Hematopoietic multipotent progenitor cell treated with erythropoietin and hydrocortisone succinate and interleukin-3 and kit ligand, for 6 days (in vitro differentiated cells): ENCODE results near the gene POMT2.
A peak's percentile ranks its signal among the peaks of the same experiment; 100 is the strongest.
"Not testable (repeated sequence)": the region's sequence is repeated elsewhere in the genome, so short reads cannot be mapped to it uniquely, and the experiment has no call there.

Source experiments
- DNase-seq: peaks from one replicate; pipeline ENCODE4 v3.0.0-alpha.2; 2015

POMT2 gene

DNA sequence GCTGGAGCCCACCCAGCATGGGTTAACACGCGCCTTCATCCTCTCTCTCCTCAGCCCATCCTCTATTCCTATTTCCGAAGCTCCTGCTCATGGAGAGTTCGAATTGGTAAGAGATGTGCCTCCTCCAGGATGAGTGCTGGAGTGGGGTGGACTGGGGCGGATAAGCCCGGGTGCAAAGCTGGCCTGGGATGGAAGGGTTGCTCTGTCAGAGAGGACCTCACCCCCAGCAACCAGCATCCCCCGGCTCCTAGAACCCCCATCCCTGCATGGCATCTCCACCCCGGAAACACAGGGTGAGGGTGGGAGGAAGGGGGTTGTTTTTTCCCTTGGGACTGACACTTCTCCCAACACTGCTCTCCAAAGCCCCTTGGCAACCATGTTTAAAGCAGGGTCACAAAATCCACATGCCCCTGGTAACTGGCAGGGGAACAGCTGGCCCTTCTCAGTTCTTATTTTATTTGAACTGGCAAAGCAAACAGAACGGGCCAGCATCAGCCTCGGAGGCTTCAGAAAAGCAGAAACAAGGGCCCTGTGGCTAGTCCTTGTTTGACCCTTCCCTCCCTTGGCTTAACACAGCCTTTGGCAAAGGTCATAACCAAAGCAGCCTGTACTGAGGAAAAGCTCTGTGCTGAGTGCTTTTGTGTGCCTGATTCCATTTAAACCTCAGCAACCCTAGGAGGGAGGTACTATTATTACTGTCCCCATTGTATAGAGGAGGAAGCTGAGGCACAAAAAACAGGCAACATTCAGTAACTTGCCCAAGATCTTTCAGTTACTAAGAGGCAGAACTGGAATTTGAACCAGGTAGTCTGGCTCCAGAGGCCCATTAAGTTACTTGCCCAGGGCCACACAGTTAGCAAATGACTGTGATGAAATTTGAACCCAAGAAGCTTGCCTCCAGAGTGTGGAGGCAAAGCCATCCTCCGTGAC lies 4.4 kb upstream of the POMT2 start:
- no peak for DNase-seq

- DNase-seq = no peak
These were observed 3.6 kb upstream of the POMT2 start for GRCh38 chr14:77324289-77324688.

- DNase-seq = no peak
These were observed 2.9 kb upstream of the POMT2 start for GRCh38 chr14:77323571-77323970.

- no peak for DNase-seq
These were observed 2.3 kb upstream of the POMT2 start for GRCh38 chr14:77322951-77323350.

DNA sequence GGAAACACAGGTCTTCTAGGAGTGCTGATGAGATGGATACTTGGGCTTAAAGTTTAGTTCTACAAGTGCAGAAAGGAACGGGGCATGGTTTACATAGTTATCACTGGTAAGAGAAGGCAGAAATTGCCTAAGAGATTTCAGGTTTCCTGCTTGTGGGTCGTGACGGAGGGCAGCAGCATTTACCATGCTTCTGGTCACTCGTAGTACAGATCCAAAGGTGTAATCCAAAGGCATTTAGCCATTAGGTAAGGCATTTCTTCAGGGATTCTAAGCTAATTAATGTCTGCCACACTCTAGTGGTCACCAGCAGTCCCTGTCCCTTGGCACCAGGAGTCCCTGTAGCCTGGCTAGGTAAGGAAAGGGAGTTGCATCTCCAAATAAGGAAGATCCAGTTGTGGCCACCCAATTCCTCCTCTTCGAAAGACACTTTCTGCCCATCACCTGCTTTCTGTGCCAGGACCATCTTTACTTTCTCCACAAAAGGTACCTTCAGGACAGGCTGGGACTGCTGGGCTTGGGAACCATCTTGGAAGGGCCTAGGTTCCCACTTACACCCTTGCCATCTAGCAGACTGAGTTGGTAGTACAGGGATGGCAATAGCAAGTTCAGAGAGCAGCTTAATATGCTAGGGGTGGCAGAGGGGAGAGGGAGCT lies 1.7 kb upstream of the POMT2 start:
- DNase-seq = peak; percentile 53

DNA sequence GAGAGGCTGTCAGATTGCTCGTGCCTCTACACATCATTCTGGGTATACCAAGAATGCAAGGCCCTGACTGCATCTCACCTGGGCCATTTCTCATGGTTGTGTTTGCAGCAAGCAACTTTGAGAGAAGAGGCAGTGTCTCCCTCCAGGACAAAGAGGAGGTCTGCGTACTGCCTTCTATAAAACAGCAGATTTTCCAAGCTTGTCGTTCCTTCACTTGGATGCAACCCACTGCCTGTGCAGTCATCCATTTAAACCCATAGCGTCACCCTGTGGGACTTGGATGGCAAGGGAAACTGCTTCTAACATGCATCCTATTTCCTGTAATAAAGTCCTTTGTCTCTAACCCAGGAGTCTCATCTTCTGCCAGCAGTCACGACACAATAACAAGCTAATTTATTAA lies 1.3 kb downstream of the POMT2 start:
- DNase-seq = no peak

DNA sequence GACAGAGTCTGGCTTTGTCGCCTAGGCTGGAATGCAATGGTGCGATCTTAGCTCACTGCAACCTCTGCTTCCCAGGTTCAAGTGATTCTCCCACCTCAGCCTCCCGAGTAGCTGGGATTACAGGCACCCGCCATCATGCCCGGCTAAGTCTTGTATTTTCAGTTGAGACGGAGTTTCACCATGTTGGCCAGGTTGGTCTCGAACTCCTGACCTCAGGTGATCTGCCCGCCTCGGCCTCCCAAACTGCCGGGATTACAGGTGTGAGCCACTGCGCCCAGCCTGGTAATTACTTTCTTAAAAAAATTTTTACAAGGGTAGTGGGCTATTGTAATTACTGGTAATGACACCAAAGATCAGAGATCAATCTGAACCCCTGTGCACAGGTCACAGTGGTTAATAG lies 1.9 kb downstream of the POMT2 start:
- DNase-seq = not testable (repeated sequence)

GRCh38 chr14:77318006-77318553 lies 2.6 kb downstream of the POMT2 start:
- DNase-seq = no peak

- no peak for DNase-seq
These were observed 3.8 kb downstream of the POMT2 start for GRCh38 chr14:77316872-77317301.

- no peak for DNase-seq
These were observed 4.5 kb downstream of the POMT2 start for GRCh38 chr14:77316195-77316505.

- DNase-seq = no peak
These were observed 5.9 kb downstream of the POMT2 start for GRCh38 chr14:77314539-77315457.

GRCh38 chr14:77314043-77314442 lies 6.6 kb downstream of the POMT2 start:
- DNase-seq = no peak

GRCh38 chr14:77313371-77313770 lies 7.3 kb downstream of the POMT2 start:
- peak; percentile 51 for DNase-seq

DNA sequence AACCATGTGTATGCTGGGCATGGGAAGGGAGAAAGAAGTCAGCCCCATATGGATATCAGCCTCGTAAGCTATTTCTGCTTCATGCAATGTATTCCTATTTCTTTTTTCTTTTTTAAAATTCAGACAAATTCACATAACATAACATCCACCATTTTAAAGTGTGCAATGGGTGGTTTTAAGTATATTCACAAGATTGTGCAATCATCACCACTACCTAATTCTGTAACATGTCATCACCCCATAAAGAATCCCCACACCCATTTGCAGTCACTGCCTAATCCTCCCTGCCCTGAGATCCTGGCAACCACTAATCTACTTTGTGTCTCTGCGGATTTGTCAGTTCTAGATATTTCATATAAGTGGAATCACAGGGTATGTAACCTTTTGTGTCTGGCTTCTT lies 9.5 kb downstream of the POMT2 start:
- DNase-seq = peak; percentile 26

- no peak for DNase-seq
These were observed 10.7 kb downstream of the POMT2 start for GRCh38 chr14:77310026-77310425.

GRCh38 chr14:77309131-77309530 lies 11.6 kb downstream of the POMT2 start:
- DNase-seq = peak; percentile 38

DNA sequence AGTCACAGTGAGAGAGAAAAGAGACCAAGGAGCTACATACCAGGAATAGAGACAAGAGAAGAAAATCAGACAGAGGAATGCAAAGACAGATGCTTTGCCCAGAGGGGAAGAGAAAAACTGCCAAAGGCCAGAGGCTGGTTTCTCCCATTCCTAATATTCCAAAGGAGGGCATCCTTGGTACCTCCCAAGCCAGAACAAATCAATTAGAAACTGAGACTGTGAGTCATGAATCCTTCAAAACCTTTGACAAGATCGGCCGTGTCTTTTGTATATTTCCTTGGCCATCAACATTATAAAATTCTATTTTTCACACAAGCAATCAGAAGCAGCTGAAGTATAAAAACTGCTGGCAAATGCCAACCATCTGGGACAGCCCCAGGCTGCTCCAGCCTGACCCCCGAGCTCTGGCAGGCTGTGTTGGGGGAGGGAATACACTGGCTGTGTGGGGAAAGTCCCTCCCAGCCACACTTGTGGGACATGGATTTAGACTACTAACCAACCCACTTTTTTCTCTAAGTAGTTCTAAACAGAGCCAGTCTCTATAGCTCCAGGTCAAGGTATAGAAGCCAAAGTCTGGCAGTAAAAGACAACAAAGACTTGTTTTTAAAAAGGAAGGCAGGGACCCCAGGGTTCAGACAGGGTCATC lies 13.7 kb downstream of the POMT2 start:
- DNase-seq = no peak

DNA sequence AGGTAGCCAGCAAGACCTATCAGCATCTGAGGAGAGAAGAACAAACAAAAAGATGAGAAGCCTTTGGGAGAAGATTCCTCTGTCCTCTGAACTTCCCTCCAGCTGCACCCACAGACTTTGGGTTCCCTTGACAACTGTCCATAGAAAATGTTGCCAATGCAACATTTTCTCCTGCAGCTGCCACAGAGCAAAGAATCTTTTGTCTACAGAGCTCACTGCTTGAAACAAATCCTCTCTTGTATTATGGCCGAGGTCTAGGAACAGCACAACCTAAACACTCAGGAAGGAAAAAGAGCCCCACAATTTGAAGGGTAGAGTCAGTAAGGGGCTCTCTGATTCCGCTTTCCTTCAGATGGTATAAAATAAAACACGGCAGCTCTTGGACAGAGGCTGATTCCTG lies 14.3 kb downstream of the POMT2 start:
- DNase-seq = no peak

- DNase-seq = no peak
These were observed 15.0 kb downstream of the POMT2 start for GRCh38 chr14:77305696-77306095.

DNA sequence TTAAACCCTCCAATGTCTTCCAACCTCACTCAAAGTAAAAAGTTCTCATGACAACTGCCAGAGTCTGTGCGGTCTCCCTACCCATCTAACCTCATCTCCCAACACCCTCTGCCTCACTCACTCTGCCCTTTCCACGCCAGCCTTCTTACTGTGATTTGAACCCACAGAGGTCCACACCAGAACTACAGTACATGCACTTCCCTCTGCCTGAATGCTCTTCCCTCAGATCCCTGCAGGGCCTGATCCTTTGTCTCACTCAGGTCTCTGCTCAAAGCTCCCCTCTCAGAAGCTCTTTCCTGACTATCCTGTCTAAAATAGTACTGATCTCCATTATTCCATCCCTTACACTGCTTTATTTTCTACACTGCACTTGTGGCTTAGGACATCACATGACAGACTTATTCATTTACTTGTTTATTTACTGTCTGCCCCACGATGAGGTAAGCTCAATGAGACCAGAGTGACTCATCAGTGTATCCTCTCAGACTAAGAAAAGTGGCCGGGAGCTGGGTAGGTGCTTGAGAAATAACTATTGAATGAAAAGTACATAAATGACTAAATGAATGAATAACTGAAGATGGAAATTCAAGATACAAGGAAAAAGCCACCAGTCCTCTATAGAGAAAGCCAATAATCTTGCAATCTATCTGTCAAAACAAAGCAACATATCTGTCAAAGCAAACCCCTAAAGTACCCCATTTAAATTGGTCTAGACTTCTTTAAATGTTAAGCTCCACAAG lies 17.1 kb downstream of the POMT2 start:
- peak; percentile 22 for DNase-seq

GRCh38 chr14:77302926-77303325 lies 17.8 kb downstream of the POMT2 start:
- no peak for DNase-seq

- peak; percentile 84 for DNase-seq
These were observed 19.6 kb downstream of the POMT2 start for GRCh38 chr14:77301103-77301502.
